ENCODE data around the gene CPT2. TPM values are rescaled to one million over a fixed set of nuclear protein-coding genes. Genes with fewer than 3 reads are reported as not detected.
"Not testable (repeated sequence)": the region's sequence is repeated elsewhere in the genome, so short reads cannot be mapped to it uniquely, and the experiment has no call there.

The CPT2 gene
- total and polyA plus RNA-seq, 4 donors = 7.8 to 12.8 (median 9.9) TPM

GRCh38 chr1:53185955-53186297, 10.7 kb upstream of the CPT2 start:
- H3K36me3 ChIP-seq (ENCODE audit: control insufficient read depth in 1 of 2, insufficient read depth in 2 of 2, low read length in 1 of 2); H3K27ac ChIP-seq (ENCODE audit: low read depth in 1 of 2, low read length in 2 of 2); H3K27me3 ChIP-seq (ENCODE audit: control insufficient read depth in 1 of 2, insufficient read depth in 2 of 2, low read length in 1 of 2); DNase-seq; H3K4me3 ChIP-seq (ENCODE audit: low read length in 2 of 2); ATAC-seq (ENCODE audit: low FRiP score); H3K9me3 ChIP-seq (ENCODE audit: control insufficient read depth, low read length); H3K4me1 ChIP-seq (ENCODE audit: control insufficient read depth in 1 of 2, insufficient read depth in 2 of 2, low read length in 2 of 2): not testable (repeated sequence)
- 74 to 76% methylated on average over 2 of the region's 2 CpGs for WGBS, 2 donors
- intact Hi-C loops (cut with DNase I) = loop anchor here in 1 of 2 donors (10.0 kb wide), 3 partner anchors 171 to 461 kb away; partner anchors contain the start of genes ECHDC2, SCP2 and ZYG11B

- no peaks in the 10 kb centered on the region for H3K27me3 ChIP-seq (ENCODE audit: control insufficient read depth in 1 of 2, insufficient read depth in 2 of 2, low read length in 1 of 2)
- DNase-seq = no peak
- H3K4me3 ChIP-seq (ENCODE audit: low read length in 2 of 2) = no peak overlapping the region
- 77 to 83% methylated on average over 3 of the region's 3 CpGs for WGBS, 2 donors
- ATAC-seq (ENCODE audit: low FRiP score) = no peak
- H3K4me1 ChIP-seq (ENCODE audit: control insufficient read depth in 1 of 2, insufficient read depth in 2 of 2, low read length in 2 of 2) = no peaks in the 10 kb centered on the region
- no peak overlapping the region for H3K27ac ChIP-seq (ENCODE audit: low read depth in 1 of 2, low read length in 2 of 2)
- no peaks in the 10 kb centered on the region for H3K36me3 ChIP-seq (ENCODE audit: control insufficient read depth in 1 of 2, insufficient read depth in 2 of 2, low read length in 1 of 2)
- intact Hi-C loops (cut with DNase I) = loop anchor here in 1 of 2 donors (10.0 kb wide), 3 partner anchors 172 to 462 kb away; partner anchors contain the start of genes ECHDC2, SCP2 and ZYG11B
- H3K9me3 ChIP-seq (ENCODE audit: control insufficient read depth, low read length) = no peaks in the 10 kb centered on the region
Measured at GRCh38 chr1:53186533-53186932, 10.1 kb upstream of the CPT2 start.

GRCh38 chr1:53187401-53187800, 9.2 kb upstream of the CPT2 start:
- Histone ChIP-seq H3K36me3 (ENCODE audit: control insufficient read depth in 1 of 2, insufficient read depth in 2 of 2, low read length in 1 of 2) (no peaks in the 10 kb centered on the region), H3K27me3 (ENCODE audit: control insufficient read depth in 1 of 2, insufficient read depth in 2 of 2, low read length in 1 of 2) (no peaks in the 10 kb centered on the region), H3K4me1 (ENCODE audit: control insufficient read depth in 1 of 2, insufficient read depth in 2 of 2, low read length in 2 of 2) (no peaks in the 10 kb centered on the region), H3K9me3 (ENCODE audit: control insufficient read depth, low read length) (no peaks in the 10 kb centered on the region), H3K27ac (ENCODE audit: low read depth in 1 of 2, low read length in 2 of 2) (no peak overlapping the region), H3K4me3 (ENCODE audit: low read length in 2 of 2) (no peak overlapping the region)
- WGBS, 2 donors = 88 to 94% methylated on average over 1 of the region's 1 CpG
- no peak for ATAC-seq (ENCODE audit: low FRiP score)
- intact Hi-C loops (cut with DNase I) = loop anchor here in 1 of 2 donors (10.0 kb wide), 3 partner anchors 173 to 463 kb away; partner anchors contain the start of genes ECHDC2, SCP2 and ZYG11B
- no peak for DNase-seq

GRCh38 chr1:53188099-53188498, 8.5 kb upstream of the CPT2 start:
- Histone ChIP-seq H3K36me3 (ENCODE audit: control insufficient read depth in 1 of 2, insufficient read depth in 2 of 2, low read length in 1 of 2) (no peaks in the 10 kb centered on the region), H3K4me1 (ENCODE audit: control insufficient read depth in 1 of 2, insufficient read depth in 2 of 2, low read length in 2 of 2) (no peaks in the 10 kb centered on the region), H3K27ac (ENCODE audit: low read depth in 1 of 2, low read length in 2 of 2) (no peak overlapping the region), H3K4me3 (ENCODE audit: low read length in 2 of 2) (no peak overlapping the region), H3K27me3 (ENCODE audit: control insufficient read depth in 1 of 2, insufficient read depth in 2 of 2, low read length in 1 of 2) (no peaks in the 10 kb centered on the region), H3K9me3 (ENCODE audit: control insufficient read depth, low read length) (no peaks in the 10 kb centered on the region)
- intact Hi-C loops (cut with DNase I) = loop anchor here in 1 of 2 donors (10.0 kb wide), 3 partner anchors 173 to 463 kb away; partner anchors contain the start of genes ECHDC2, SCP2 and ZYG11B
- ATAC-seq (ENCODE audit: low FRiP score) (no peak), DNase-seq (no peak)
- WGBS, 2 donors = 86 to 88% methylated on average over 4 of the region's 4 CpGs

DNA sequence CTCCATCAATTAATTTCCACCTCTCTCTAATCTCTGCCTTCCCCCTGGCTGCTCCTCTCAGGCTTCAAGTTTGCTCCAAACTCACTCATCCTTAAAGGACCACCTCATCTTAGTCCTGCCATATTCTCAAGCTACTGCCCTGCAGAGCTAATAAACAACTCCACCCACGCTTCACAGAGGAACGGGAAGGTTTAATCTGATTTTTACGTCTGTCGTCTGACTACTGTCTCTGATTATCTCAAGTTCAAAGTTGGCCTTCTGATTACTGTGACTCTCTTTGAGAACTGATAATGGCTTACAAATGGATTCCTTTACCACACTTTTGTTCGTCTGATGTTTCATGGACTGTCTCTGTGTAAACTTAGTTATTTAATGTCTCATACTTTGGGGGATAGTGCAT, 7.6 kb upstream of the CPT2 start:
- H3K4me3 ChIP-seq (ENCODE audit: low read length in 2 of 2) = no peak overlapping the region
- no peaks in the 10 kb centered on the region for H3K36me3 ChIP-seq (ENCODE audit: control insufficient read depth in 1 of 2, insufficient read depth in 2 of 2, low read length in 1 of 2)
- H3K27me3 ChIP-seq (ENCODE audit: control insufficient read depth in 1 of 2, insufficient read depth in 2 of 2, low read length in 1 of 2) = no peaks in the 10 kb centered on the region
- intact Hi-C loops (cut with DNase I) = loop anchor here in 1 of 2 donors (10.0 kb wide), 3 partner anchors 174 to 464 kb away; partner anchors contain the start of genes ECHDC2, SCP2 and ZYG11B
- H3K4me1 ChIP-seq (ENCODE audit: control insufficient read depth in 1 of 2, insufficient read depth in 2 of 2, low read length in 2 of 2) = no peaks in the 10 kb centered on the region
- no peaks in the 10 kb centered on the region for H3K9me3 ChIP-seq (ENCODE audit: control insufficient read depth, low read length)
- H3K27ac ChIP-seq (ENCODE audit: low read depth in 1 of 2, low read length in 2 of 2) = no peak overlapping the region
- DNase-seq = no peak
- 76 to 78% methylated on average over 5 of the region's 5 CpGs for WGBS, 2 donors
- ATAC-seq (ENCODE audit: low FRiP score) = no peak

- no peaks in the 10 kb centered on the region for H3K9me3 ChIP-seq (ENCODE audit: control insufficient read depth, low read length)
- H3K27ac ChIP-seq (ENCODE audit: low read depth in 1 of 2, low read length in 2 of 2) = no peak overlapping the region
- H3K4me3 ChIP-seq (ENCODE audit: low read length in 2 of 2) = no peak overlapping the region
- H3K27me3 ChIP-seq (ENCODE audit: control insufficient read depth in 1 of 2, insufficient read depth in 2 of 2, low read length in 1 of 2) = no peaks in the 10 kb centered on the region
- ATAC-seq (ENCODE audit: low FRiP score) = no peak
- intact Hi-C loops (cut with DNase I) = no loop called here
- 61 to 67% methylated on average over 10 of the region's 10 CpGs for WGBS, 2 donors
- DNase-seq = no peak
- no peaks in the 10 kb centered on the region for H3K36me3 ChIP-seq (ENCODE audit: control insufficient read depth in 1 of 2, insufficient read depth in 2 of 2, low read length in 1 of 2)
- no peaks in the 10 kb centered on the region for H3K4me1 ChIP-seq (ENCODE audit: control insufficient read depth in 1 of 2, insufficient read depth in 2 of 2, low read length in 2 of 2)
Measured at GRCh38 chr1:53190210-53190611, 6.4 kb upstream of the CPT2 start.

- 79 to 82% methylated on average over 11 of the region's 11 CpGs for WGBS, 2 donors
- H3K36me3 ChIP-seq (ENCODE audit: control insufficient read depth in 1 of 2, insufficient read depth in 2 of 2, low read length in 1 of 2) = no peaks in the 10 kb centered on the region
- no peaks in the 10 kb centered on the region for H3K4me1 ChIP-seq (ENCODE audit: control insufficient read depth in 1 of 2, insufficient read depth in 2 of 2, low read length in 2 of 2)
- peak overlapping the region in 1 of 2 donors; percentile 52 for H3K27ac ChIP-seq (ENCODE audit: low read depth in 1 of 2, low read length in 2 of 2)
- no peak overlapping the region for H3K4me3 ChIP-seq (ENCODE audit: low read length in 2 of 2)
- H3K9me3 ChIP-seq (ENCODE audit: control insufficient read depth, low read length) = no peaks in the 10 kb centered on the region
- ATAC-seq (ENCODE audit: low FRiP score) (peak; percentile 23), DNase-seq (no peak)
- no peaks in the 10 kb centered on the region for H3K27me3 ChIP-seq (ENCODE audit: control insufficient read depth in 1 of 2, insufficient read depth in 2 of 2, low read length in 1 of 2)
- intact Hi-C loops (cut with DNase I) = no loop called here
Measured at GRCh38 chr1:53195246-53196016, 1.2 kb upstream of the CPT2 start.

DNA sequence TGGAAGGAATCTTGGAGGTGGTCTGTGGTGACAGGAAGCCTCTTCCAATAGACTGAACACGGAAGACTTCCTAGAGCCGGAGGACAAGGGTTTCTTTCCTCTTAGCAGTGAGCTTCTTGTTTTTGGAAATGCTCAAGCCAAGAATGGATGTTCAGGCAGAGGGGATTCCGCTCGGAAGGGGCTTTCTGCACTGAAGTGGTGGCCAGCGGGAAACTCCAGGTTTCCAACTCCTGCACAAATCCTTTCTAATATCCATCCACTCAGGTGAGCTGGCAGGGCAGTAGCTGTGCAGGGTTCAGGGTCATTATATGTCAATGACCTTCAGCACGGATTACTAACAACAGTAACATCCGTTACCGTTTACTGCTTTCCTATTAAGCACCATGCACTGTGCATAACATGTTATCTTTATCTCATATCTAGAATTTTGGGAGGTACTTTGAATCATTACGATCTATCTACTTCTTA, 573 bp upstream of the CPT2 start:
- H3K4me1 ChIP-seq (ENCODE audit: control insufficient read depth in 1 of 2, insufficient read depth in 2 of 2, low read length in 2 of 2) = no peaks in the 10 kb centered on the region
- WGBS, 2 donors = 32 to 36% methylated on average over 9 of the region's 9 CpGs
- no peaks in the 10 kb centered on the region for H3K9me3 ChIP-seq (ENCODE audit: control insufficient read depth, low read length)
- no peaks in the 10 kb centered on the region for H3K27me3 ChIP-seq (ENCODE audit: control insufficient read depth in 1 of 2, insufficient read depth in 2 of 2, low read length in 1 of 2)
- peak overlapping the region in 1 of 2 donors; percentile 52 for H3K27ac ChIP-seq (ENCODE audit: low read depth in 1 of 2, low read length in 2 of 2)
- DNase-seq (no peak), ATAC-seq (ENCODE audit: low FRiP score) (peak; percentile 40)
- H3K36me3 ChIP-seq (ENCODE audit: control insufficient read depth in 1 of 2, insufficient read depth in 2 of 2, low read length in 1 of 2) = no peaks in the 10 kb centered on the region
- peak overlapping the region; percentile 46 to 84 for H3K4me3 ChIP-seq (ENCODE audit: low read length in 2 of 2)
- intact Hi-C loops (cut with DNase I) = no loop called here

All from aorta (tissue), 5 donors.